ENCODE measurements around the gene SNTA1. TPM values are rescaled to one million over a fixed set of nuclear protein-coding genes. Genes with fewer than 3 reads are reported as not detected.

SNTA1 gene
- total and polyA plus RNA-seq, 9 of the 15 experiments (the other 6 are each of a cell fraction or from before 2014, with no cell fraction given): 1.2 to 40.8 (median 20.3) TPM

DNA sequence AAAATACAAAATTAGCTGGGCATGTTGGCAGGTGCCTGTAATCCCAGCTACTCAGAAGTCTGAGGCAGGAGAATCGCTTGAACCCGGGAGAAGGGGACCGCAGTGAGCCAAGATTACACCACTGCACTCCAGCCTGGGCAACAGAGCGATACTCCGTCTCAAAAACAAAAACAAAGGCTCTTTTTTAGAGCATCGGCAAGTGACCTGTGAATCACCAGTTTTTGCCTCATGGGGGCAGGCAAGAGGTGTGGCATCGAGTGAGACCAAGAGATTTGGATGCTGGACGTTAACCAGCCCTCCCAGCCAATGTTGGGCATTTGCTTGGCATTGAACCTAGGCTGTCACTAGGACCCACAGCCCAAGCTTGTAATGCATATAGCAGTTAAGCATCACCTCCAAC, 27.6 kb downstream of the SNTA1 start (continued):
- TF ChIP-seq, protein P1, sequence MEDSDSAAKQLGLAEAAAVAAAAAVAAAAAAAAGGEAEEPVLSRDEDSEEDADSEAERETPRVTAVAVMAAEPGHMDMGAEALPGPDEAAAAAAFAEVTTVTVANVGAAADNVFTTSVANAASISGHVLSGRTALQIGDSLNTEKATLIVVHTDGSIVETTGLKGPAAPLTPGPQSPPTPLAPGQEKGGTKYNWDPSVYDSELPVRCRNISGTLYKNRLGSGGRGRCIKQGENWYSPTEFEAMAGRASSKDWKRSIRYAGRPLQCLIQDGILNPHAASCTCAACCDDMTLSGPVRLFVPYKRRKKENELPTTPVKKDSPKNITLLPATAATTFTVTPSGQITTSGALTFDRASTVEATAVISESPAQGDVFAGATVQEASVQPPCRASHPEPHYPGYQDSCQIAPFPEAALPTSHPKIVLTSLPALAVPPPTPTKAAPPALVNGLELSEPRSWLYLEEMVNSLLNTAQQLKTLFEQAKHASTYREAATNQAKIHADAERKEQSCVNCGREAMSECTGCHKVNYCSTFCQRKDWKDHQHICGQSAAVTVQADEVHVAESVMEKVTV (CRISPR knock-in tag; IDR thresholded peaks at IDR 0.05): peak; percentile 5; the same call in 1 of the 2 replicates
- TF ChIP-seq HDAC1 (IDR thresholded peaks at IDR 0.05) (0 out of 4 replicates have a peak, but pooled peaks of 1 of the 2 experiments have one; percentile 23), SMC3 (conservative IDR thresholded peaks at IDR 0.05; ENCODE audit: insufficient read depth, low read depth, low read length) (0 out of 2 replicates have a peak, but pooled peaks have one; percentile 24), SMAD1 (IDR thresholded peaks at IDR 0.05; ENCODE audit: low read depth, low read length, partially characterized antibody) (no peak), E2F3 (CRISPR knock-in tag; IDR thresholded peaks at IDR 0.05) (no peak), HNRNPUL1 (IDR thresholded peaks at IDR 0.05; ENCODE audit: low read length) (no peak), NONO (IDR thresholded peaks at IDR 0.05; ENCODE audit: low read depth in 2 of 2, low read length in 1 of 2) (no peak), GABPB1 (CRISPR knock-in tag; IDR thresholded peaks at IDR 0.05) (no peak), ZFP36 (IDR thresholded peaks at IDR 0.05; ENCODE audit: low read depth, low read length, partially characterized antibody) (no peak), DIDO1 (tag; IDR thresholded peaks at IDR 0.05; ENCODE audit: low read depth) (no peak), STAG1 (CRISPR knock-in tag; IDR thresholded peaks at IDR 0.05; ENCODE audit: borderline replicate concordance) (peak; percentile 37; the same call in 1 of the 2 replicates), ERF (CRISPR knock-in tag; IDR thresholded peaks at IDR 0.05) (no peak), JUND (IDR thresholded peaks at IDR 0.05; ENCODE audit: borderline replicate concordance, low read depth, low read length) (0 out of 2 replicates have a peak, but pooled peaks have one; percentile 5), JUND (tag; IDR thresholded peaks at IDR 0.05; ENCODE audit: borderline replicate concordance, low read depth, low read length) (no peak), TCF3 (CRISPR knock-in tag; IDR thresholded peaks at IDR 0.05) (no peak), CREM (IDR thresholded peaks at IDR 0.05; ENCODE audit: low read depth) (0 out of 2 replicates have a peak, but pooled peaks have one; percentile 26)
- TF ChIP-seq, protein P2, sequence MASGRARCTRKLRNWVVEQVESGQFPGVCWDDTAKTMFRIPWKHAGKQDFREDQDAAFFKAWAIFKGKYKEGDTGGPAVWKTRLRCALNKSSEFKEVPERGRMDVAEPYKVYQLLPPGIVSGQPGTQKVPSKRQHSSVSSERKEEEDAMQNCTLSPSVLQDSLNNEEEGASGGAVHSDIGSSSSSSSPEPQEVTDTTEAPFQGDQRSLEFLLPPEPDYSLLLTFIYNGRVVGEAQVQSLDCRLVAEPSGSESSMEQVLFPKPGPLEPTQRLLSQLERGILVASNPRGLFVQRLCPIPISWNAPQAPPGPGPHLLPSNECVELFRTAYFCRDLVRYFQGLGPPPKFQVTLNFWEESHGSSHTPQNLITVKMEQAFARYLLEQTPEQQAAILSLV (tag; IDR thresholded peaks at IDR 0.05): no peak
- TF ChIP-seq, protein P3, sequence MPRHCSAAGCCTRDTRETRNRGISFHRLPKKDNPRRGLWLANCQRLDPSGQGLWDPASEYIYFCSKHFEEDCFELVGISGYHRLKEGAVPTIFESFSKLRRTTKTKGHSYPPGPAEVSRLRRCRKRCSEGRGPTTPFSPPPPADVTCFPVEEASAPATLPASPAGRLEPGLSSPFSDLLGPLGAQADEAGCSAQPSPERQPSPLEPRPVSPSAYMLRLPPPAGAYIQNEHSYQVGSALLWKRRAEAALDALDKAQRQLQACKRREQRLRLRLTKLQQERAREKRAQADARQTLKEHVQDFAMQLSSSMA (CRISPR knock-in tag; IDR thresholded peaks at IDR 0.05): no peak
- TF ChIP-seq, protein P4, sequence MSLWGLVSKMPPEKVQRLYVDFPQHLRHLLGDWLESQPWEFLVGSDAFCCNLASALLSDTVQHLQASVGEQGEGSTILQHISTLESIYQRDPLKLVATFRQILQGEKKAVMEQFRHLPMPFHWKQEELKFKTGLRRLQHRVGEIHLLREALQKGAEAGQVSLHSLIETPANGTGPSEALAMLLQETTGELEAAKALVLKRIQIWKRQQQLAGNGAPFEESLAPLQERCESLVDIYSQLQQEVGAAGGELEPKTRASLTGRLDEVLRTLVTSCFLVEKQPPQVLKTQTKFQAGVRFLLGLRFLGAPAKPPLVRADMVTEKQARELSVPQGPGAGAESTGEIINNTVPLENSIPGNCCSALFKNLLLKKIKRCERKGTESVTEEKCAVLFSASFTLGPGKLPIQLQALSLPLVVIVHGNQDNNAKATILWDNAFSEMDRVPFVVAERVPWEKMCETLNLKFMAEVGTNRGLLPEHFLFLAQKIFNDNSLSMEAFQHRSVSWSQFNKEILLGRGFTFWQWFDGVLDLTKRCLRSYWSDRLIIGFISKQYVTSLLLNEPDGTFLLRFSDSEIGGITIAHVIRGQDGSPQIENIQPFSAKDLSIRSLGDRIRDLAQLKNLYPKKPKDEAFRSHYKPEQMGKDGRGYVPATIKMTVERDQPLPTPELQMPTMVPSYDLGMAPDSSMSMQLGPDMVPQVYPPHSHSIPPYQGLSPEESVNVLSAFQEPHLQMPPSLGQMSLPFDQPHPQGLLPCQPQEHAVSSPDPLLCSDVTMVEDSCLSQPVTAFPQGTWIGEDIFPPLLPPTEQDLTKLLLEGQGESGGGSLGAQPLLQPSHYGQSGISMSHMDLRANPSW (CRISPR knock-in tag; IDR thresholded peaks at IDR 0.05): no peak
